ENCODE measurements around the gene PSRC1.
A peak's percentile ranks its signal among the peaks of the same experiment; 100 is the strongest.

The PSRC1 gene

DNA sequence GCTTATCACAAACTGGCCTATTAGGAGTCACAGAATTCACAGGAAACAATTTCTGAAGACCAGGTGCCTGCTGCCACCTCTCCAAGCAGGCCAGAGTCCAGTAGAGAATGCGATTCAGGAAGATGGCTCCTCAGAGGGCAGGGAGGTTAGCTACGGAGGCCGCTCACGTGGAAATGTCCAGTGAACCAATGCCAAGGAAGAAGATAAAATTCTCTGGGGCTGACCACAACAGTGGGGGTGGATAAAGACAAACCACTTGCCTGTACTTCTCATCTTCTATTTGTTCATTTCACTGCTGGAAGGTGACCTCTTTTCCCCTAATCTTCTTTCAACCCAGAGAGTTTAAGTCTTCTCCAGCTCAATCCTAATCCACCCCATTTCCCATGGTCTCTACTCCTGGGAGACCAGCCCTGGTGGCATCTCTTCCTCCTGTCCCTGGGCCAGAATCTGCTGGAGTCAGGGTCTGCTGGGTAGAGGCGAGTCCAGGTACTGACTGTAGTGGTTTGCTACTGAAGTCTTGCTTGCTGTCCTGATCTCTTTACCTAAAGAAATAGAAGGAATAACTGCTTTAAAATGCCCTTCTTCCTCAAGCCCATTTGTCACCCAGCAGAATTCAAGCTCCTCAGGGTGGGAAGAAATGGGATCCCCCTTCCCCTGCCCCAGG, 3.2 kb downstream of the PSRC1 start:
- no peaks in the 10 kb centered on the region for H3K9me3 ChIP-seq (ENCODE audit: insufficient read depth, low read depth, low read length)
- H3K79me2 ChIP-seq (ENCODE audit: insufficient read depth, low read length), result peaks cover 35% of the 10 kb centered on the region
- H3K27me3 ChIP-seq (ENCODE audit: insufficient read depth, low read length, poor library complexity, severe bottlenecking), result no peaks in the 10 kb centered on the region
- peak overlapping the region; percentile 94 for H3K4me2 ChIP-seq (ENCODE audit: low read depth, low read length, poor library complexity, severe bottlenecking)
- peak overlapping the region; percentile 86 for H3K4me3 ChIP-seq (ENCODE audit: low read length, poor library complexity, severe bottlenecking)
- TF ChIP-seq CTCF (conservative IDR thresholded peaks at IDR 0.05; ENCODE audit: low read length) (no peak), EZH2phosphoT487 (IDR thresholded peaks at IDR 0.05; ENCODE audit: borderline replicate concordance) (no peak)
- H3K9me2 ChIP-seq (replicated peaks; ENCODE audit: low read depth, low read length), result no peaks in the 10 kb centered on the region
- no peaks in the 10 kb centered on the region for H3F3A ChIP-seq (ENCODE audit: low read depth)
- no peak overlapping the region for H2AFZ ChIP-seq (ENCODE audit: low read length)
- H3K9ac ChIP-seq (ENCODE audit: low read depth, low read length, poor library complexity, severe bottlenecking), result peak overlapping the region; percentile 92
- H3K4me1 ChIP-seq (ENCODE audit: insufficient read depth, low read length, poor library complexity, severe bottlenecking), result peaks cover 41% of the 10 kb centered on the region
- H4K20me1 ChIP-seq (ENCODE audit: insufficient read depth, low read length, poor library complexity, severe bottlenecking), result no peaks in the 10 kb centered on the region
- no peaks in the 10 kb centered on the region for H3K36me3 ChIP-seq (ENCODE audit: insufficient read depth, low read length)

GRCh38 chr1:109277434-109278204, 5.3 kb downstream of the PSRC1 start:
- no peak overlapping the region for H3K4me2 ChIP-seq (ENCODE audit: low read depth, low read length, poor library complexity, severe bottlenecking)
- peaks cover 29% of the 10 kb centered on the region for H3K4me1 ChIP-seq (ENCODE audit: insufficient read depth, low read length, poor library complexity, severe bottlenecking)
- no peaks in the 10 kb centered on the region for H4K20me1 ChIP-seq (ENCODE audit: insufficient read depth, low read length, poor library complexity, severe bottlenecking)
- H2AFZ ChIP-seq (ENCODE audit: low read length), result peak overlapping the region; percentile 35; the same call in 1 of the 2 replicates
- peak; percentile 91 for TF ChIP-seq CTCF (conservative IDR thresholded peaks at IDR 0.05; ENCODE audit: low read length)
- TF ChIP-seq EZH2phosphoT487 (IDR thresholded peaks at IDR 0.05; ENCODE audit: borderline replicate concordance), result no peak
- H3F3A ChIP-seq (ENCODE audit: low read depth), result no peaks in the 10 kb centered on the region
- H3K27me3 ChIP-seq (ENCODE audit: insufficient read depth, low read length, poor library complexity, severe bottlenecking), result no peaks in the 10 kb centered on the region
- peaks cover 32% of the 10 kb centered on the region for H3K79me2 ChIP-seq (ENCODE audit: insufficient read depth, low read length)
- H3K9ac ChIP-seq (ENCODE audit: low read depth, low read length, poor library complexity, severe bottlenecking), result no peak overlapping the region
- no peaks in the 10 kb centered on the region for H3K9me3 ChIP-seq (ENCODE audit: insufficient read depth, low read depth, low read length)
- H3K4me3 ChIP-seq (ENCODE audit: low read length, poor library complexity, severe bottlenecking), result no peak overlapping the region
- no peaks in the 10 kb centered on the region for H3K36me3 ChIP-seq (ENCODE audit: insufficient read depth, low read length)
- H3K9me2 ChIP-seq (replicated peaks; ENCODE audit: low read depth, low read length), result no peaks in the 10 kb centered on the region

DNA sequence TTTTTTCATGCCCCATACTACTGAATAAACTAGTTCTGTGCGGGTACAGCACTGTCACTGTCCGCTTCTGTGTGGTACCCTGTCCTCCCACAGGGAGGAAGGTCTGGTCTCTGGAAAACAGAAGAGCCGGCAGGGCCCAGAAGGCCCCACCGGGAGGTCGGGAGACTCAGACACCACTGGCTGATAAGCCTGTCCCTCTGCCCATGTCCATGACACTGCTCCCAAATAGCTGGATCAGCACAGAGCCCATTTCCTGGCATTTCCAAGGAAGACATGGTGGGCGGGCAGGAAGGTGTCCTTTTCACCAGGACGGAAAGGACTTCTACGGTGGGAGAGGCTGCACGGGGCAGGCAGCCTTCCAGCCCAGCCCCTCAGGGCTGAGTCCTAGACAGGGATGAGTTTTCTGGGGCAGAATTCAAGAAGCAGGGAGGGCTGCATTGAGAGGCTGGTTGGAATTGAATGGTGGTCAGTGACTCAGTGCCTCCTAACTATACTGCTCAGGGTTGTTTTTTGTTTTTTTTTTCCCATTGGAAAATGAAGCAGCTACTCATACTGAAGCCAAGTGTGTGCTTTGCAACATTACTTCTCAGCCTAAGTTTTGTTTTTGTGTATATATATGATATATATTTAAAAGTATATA, 7.1 kb downstream of the PSRC1 start:
- H3K4me2 ChIP-seq (ENCODE audit: low read depth, low read length, poor library complexity, severe bottlenecking), result no peak overlapping the region
- H2AFZ ChIP-seq (ENCODE audit: low read length), result no peak overlapping the region
- H3K9me2 ChIP-seq (replicated peaks; ENCODE audit: low read depth, low read length), result no peaks in the 10 kb centered on the region
- peaks cover 14% of the 10 kb centered on the region for H3K79me2 ChIP-seq (ENCODE audit: insufficient read depth, low read length)
- H4K20me1 ChIP-seq (ENCODE audit: insufficient read depth, low read length, poor library complexity, severe bottlenecking), result no peaks in the 10 kb centered on the region
- H3K36me3 ChIP-seq (ENCODE audit: insufficient read depth, low read length), result no peaks in the 10 kb centered on the region
- H3K4me1 ChIP-seq (ENCODE audit: insufficient read depth, low read length, poor library complexity, severe bottlenecking), result peaks cover 14% of the 10 kb centered on the region
- H3K9me3 ChIP-seq (ENCODE audit: insufficient read depth, low read depth, low read length), result no peaks in the 10 kb centered on the region
- no peaks in the 10 kb centered on the region for H3K27me3 ChIP-seq (ENCODE audit: insufficient read depth, low read length, poor library complexity, severe bottlenecking)
- no peak overlapping the region for H3K4me3 ChIP-seq (ENCODE audit: low read length, poor library complexity, severe bottlenecking)
- no peak overlapping the region for H3K9ac ChIP-seq (ENCODE audit: low read depth, low read length, poor library complexity, severe bottlenecking)
- H3F3A ChIP-seq (ENCODE audit: low read depth), result no peaks in the 10 kb centered on the region
- no peak for TF ChIP-seq EZH2phosphoT487 (IDR thresholded peaks at IDR 0.05; ENCODE audit: borderline replicate concordance)
- no peak for TF ChIP-seq CTCF (conservative IDR thresholded peaks at IDR 0.05; ENCODE audit: low read length)
